K562 treated with DMSO at 1 percent for 48 hours (cell line): ENCODE results near the gene NCOA5. TPM values are rescaled to one million over a fixed set of nuclear protein-coding genes. Genes with fewer than 3 reads are reported as not detected.

ENCODE experiments used
- total RNA-seq: library from RNA; unstranded; fragments of 300-600 nt; gene quantifications from 2 replicates; pipeline ENCODE4 v1.2.3, GENCODE V29; 2022; ENCODE audit warnings: low replicate concordance; ENCODE audit errors: extremely low read depth

Gene NCOA5
- total RNA-seq, result not detected in 2 replicates

GRCh38 chr20:46089417-46090388 is at the start of gene NCOA5:
Gene NCOA5, minus strand, starts transcription at chr20:46089962. Its CDS starts 10,538 bp downstream, at chr20:46079424.

GRCh38 chr20:46117704-46118467 is 28.1 kb upstream of the NCOA5 start, which contains the start of gene CD40:
Gene CD40, plus strand, starts transcription at chr20:46118314. Its CDS starts 30 bp downstream, at chr20:46118344.

GRCh38 chr20:46028772-46029371 is 60.9 kb downstream of the NCOA5 start, which contains the start of gene SLC12A5:
Gene SLC12A5, plus strand, starts transcription at chr20:46029215. Its CDS starts 130 bp downstream, at chr20:46029345.

Other genes with a start within 250 kb of the NCOA5 start
- not detected in 2 replicates for gene ACOT8, start 232.6 kb downstream of the NCOA5 start, total RNA-seq
- gene ZSWIM3, start 232.3 kb downstream of the NCOA5 start, total RNA-seq, result not detected in 2 replicates
- not detected in 2 replicates for gene ZSWIM1, start 208.7 kb downstream of the NCOA5 start, total RNA-seq
- not detected in 2 replicates for gene SPATA25, start 202.3 kb downstream of the NCOA5 start, total RNA-seq
- not detected in 2 replicates for gene NEURL2, start 198.8 kb downstream of the NCOA5 start, total RNA-seq
- gene CTSA, start 198.6 kb downstream of the NCOA5 start, total RNA-seq, result not detected in 2 replicates
- not detected in 2 replicates for gene PLTP, start 177.8 kb downstream of the NCOA5 start, total RNA-seq
- gene PCIF1, start 155.3 kb downstream of the NCOA5 start, total RNA-seq, result not detected in 2 replicates
- not detected in 2 replicates for gene ZNF335, start 117.8 kb downstream of the NCOA5 start, total RNA-seq
- not detected in 2 replicates for gene MMP9, start 81.1 kb downstream of the NCOA5 start, total RNA-seq
- not detected in 2 replicates for gene SLC12A5, start 60.7 kb downstream of the NCOA5 start, total RNA-seq
- gene CD40, start 28.4 kb upstream of the NCOA5 start, total RNA-seq, result not detected in 2 replicates
- not detected in 2 replicates for gene CDH22, start 218.5 kb upstream of the NCOA5 start, total RNA-seq